Effector memory CD8-positive, alpha-beta T cell (primary cell): ENCODE measurements around the gene SMYD3.

Experiments
- ATAC-seq: fragments of 150-1000 bp; cut with Tn5 transposase; replicated peaks from 2 replicates; pipeline ENCODE4 v1.10.0; 2021; ENCODE audit warnings: mild to moderate bottlenecking, moderate library complexity
- DNase-seq, 3 experiments: peaks; one replicate each; pipeline ENCODE4 v3.0.0; 2021
- H3K27ac Mint-ChIP-seq, 2 donors: one replicate each; pipeline ENCODE4 v1.8.0; 2022; ENCODE audit warnings: mild to moderate bottlenecking in 2 of 2, mixed read lengths in 2 of 2, moderate library complexity in 2 of 2
- H3K27me3 Mint-ChIP-seq, 2 donors: one replicate each; pipeline ENCODE4 v1.8.0; 2022; ENCODE audit warnings: mixed read lengths in 2 of 2
- H3K36me3 Mint-ChIP-seq: one replicate; pipeline ENCODE4 v1.8.0; 2022; ENCODE audit warnings: mild to moderate bottlenecking, moderate library complexity, mixed read lengths; ENCODE audit not compliant: insufficient read depth
- H3K4me1 Mint-ChIP-seq, 2 donors: one replicate each; pipeline ENCODE4 v1.8.0; 2022; ENCODE audit warnings: low read depth in 2 of 2, mixed read lengths in 2 of 2
- H3K4me3 Mint-ChIP-seq, 2 donors: one replicate each; pipeline ENCODE4 v1.8.0; 2022; ENCODE audit warnings: mild to moderate bottlenecking in 2 of 2, mixed read lengths in 2 of 2, moderate library complexity in 2 of 2
- H3K9me3 Mint-ChIP-seq, 2 donors: one replicate each; pipeline ENCODE4 v1.8.0; 2022; ENCODE audit warnings: mixed read lengths in 2 of 2

SMYD3 gene

DNA sequence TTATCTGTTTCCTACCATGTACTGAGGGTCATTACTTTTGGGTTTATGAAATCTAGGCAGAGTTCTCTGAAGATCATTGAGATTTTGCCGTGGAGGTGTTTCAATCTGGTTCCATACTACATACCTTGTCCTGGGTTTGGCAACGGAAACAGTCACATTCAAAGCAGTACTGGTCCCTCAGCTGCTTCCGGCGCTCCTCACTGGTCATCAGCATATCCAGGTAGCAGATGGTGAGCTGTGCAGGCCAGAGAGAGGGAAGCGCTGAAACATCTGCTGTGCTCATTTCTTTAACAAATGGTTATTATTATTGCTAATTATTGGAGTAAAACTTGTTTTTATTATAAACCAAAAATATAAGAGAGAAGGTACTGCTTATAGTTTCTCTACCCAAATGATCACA lies 591.7 kb downstream of the SMYD3 start:
- Mint-ChIP-seq H3K4me1 (peaks cover 0 to 2% of the 10 kb centered on the region in 2 donors), H3K27me3 (no peaks in the 10 kb centered on the region), H3K4me3 (no peak overlapping the region), H3K36me3 (no peaks in the 10 kb centered on the region), H3K27ac (no peak overlapping the region), H3K9me3 (peaks cover 3 to 7% of the 10 kb centered on the region in 2 donors)
- DNase-seq (no peak), ATAC-seq (no peak)

DNA sequence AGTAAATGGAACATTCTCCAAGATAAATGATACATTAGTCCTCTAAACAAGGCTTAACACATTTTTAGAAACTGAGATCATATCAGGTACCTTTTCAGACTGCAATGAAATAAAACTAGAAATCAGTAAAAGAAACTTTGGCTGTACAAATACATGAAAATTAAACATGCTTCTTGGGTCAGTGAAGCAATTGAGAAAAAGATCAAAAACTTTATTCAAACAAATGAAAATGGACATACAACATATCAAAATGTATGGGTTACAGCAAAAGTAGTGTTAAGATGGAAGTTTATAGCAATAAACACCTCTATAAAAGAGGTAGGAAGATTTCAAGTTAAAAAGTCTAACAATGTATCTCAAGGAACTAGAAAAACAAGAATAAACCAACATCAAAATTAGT lies 598.5 kb downstream of the SMYD3 start:
- no peaks in the 10 kb centered on the region for H3K9me3 Mint-ChIP-seq
- ATAC-seq (no peak), DNase-seq (no peak)
- no peaks in the 10 kb centered on the region for H3K4me1 Mint-ChIP-seq
- H3K27me3 Mint-ChIP-seq = no peaks in the 10 kb centered on the region
- H3K36me3 Mint-ChIP-seq = no peaks in the 10 kb centered on the region
- no peak overlapping the region for H3K4me3 Mint-ChIP-seq
- H3K27ac Mint-ChIP-seq = no peak overlapping the region

DNA sequence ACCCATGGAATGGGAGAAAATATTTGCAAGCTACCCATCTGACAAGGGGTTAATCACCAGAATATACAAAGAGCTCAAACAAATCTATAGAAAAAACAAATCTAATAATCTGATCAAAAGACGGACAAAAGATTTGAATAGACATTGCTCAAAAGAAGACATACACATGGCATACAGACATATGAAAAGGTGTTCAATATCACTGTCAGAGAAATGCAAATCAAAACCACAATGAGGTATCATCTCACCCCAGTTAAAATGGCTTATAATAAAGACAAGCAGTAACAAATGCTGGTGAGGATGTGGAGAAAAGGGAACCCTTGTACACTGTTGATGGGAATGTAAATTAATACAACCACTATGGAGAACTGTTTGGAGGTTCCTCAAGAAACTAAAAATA lies 600.9 kb downstream of the SMYD3 start:
- Mint-ChIP-seq H3K4me1 (no peaks in the 10 kb centered on the region), H3K27ac (no peak overlapping the region), H3K36me3 (no peaks in the 10 kb centered on the region), H3K4me3 (no peak overlapping the region), H3K9me3 (peaks cover 0 to 6% of the 10 kb centered on the region in 2 donors), H3K27me3 (no peaks in the 10 kb centered on the region)
- ATAC-seq (no peak), DNase-seq (no peak)

DNA sequence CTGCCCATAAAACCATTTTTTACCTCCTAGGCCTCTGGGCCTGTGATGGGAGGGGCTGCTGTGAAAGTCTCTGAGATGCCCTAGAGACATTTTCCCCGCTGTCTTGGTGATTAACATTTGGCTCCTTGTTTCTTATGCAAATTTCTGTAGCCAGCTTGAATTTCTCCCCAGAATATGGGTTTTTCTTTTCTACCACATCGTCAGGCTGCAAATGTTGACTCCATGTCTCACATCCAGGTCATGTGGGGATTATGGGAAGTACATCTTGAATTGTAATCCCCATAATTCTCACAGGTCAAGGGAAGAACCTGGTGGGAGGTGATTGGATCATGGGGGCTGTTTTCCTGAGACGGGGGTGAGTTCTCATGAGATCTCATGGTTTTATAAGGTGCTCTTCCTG lies 603.2 kb downstream of the SMYD3 start:
- H3K4me1 Mint-ChIP-seq = no peaks in the 10 kb centered on the region
- no peaks in the 10 kb centered on the region for H3K36me3 Mint-ChIP-seq

DNA sequence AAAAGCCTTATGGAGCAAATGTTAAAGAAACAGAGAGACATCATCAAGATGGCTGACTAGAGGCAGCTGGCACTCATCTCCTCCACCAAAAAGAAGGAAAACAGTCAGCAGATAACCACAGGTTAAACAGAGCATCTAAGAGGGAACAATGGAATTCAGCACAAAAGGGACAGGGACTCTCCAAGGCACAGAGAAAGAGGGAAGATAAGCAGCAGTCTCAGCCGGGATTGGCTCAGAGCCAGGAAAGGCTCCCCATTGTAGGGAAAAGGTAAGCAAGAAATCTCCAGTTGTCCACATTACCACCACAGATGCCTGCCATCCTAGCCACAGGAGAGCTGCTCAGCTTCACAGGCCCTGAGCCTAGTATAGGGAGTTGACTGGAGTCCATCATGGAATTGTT lies 605.5 kb downstream of the SMYD3 start:
- Mint-ChIP-seq H3K4me1 (no peaks in the 10 kb centered on the region), H3K27me3 (no peaks in the 10 kb centered on the region)
- no peak for DNase-seq

More for the DNA sequence above, 603.2 kb downstream of the SMYD3 start:
- ATAC-seq (no peak), DNase-seq (no peak)
- Mint-ChIP-seq H3K27me3 (no peaks in the 10 kb centered on the region), H3K9me3 (peaks cover 0 to 7% of the 10 kb centered on the region in 2 donors), H3K4me3 (no peak overlapping the region), H3K27ac (no peak overlapping the region)

DNA sequence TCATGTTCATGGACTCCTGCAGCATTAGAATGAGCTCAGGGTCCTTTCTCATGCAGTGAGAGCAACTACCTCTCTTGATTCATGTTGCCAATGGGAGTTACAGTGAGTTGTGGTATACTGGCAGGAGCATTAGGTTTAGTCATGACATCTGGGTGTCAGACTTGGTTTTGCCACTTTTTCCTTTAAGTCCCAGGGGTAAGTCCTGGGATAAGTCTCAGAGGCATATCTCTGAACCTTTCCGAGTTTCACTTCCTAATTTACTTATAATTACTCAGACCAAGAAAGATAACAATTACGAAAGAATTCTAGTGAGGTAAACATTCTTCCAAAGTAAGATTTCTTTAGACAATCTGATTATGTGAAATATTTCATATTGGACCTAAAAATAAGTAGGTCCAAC lies 606.0 kb downstream of the SMYD3 start:
- H3K36me3 Mint-ChIP-seq = no peaks in the 10 kb centered on the region
- no peaks in the 10 kb centered on the region for H3K27me3 Mint-ChIP-seq
- no peak for ATAC-seq
- H3K9me3 Mint-ChIP-seq = peaks cover 0 to 7% of the 10 kb centered on the region in 2 donors
- H3K4me1 Mint-ChIP-seq = no peaks in the 10 kb centered on the region
- DNase-seq = no peak
- H3K4me3 Mint-ChIP-seq = no peak overlapping the region
- no peak overlapping the region for H3K27ac Mint-ChIP-seq

More for the DNA sequence above, 605.5 kb downstream of the SMYD3 start:
- no peak overlapping the region for H3K4me3 Mint-ChIP-seq
- no peaks in the 10 kb centered on the region for H3K36me3 Mint-ChIP-seq
- no peak for ATAC-seq
- peaks cover 0 to 7% of the 10 kb centered on the region in 2 donors for H3K9me3 Mint-ChIP-seq
- H3K27ac Mint-ChIP-seq = no peak overlapping the region

DNA sequence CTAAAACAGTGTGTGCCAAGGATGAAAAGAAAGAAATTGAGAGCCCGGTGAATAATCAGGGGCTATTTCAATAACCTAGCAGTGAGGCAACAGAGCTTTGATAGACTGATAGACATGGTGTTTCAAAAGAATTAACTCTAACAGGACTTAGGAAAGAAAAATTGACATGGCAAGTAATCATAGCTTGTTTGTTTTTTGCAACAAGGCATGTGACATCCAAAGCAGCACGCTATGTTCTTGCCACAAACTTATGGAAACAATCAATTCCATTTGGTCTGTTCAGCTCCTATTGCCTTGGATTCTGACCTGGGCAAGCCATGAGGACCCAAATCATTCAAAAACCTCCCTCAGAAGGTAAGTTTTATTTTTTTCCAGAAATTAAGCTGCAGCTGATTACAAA lies 608.5 kb downstream of the SMYD3 start:
- Mint-ChIP-seq H3K27ac (no peak overlapping the region), H3K36me3 (no peaks in the 10 kb centered on the region), H3K9me3 (peaks cover 3 to 9% of the 10 kb centered on the region in 2 donors), H3K27me3 (no peaks in the 10 kb centered on the region), H3K4me3 (no peak overlapping the region), H3K4me1 (peaks cover 4 to 5% of the 10 kb centered on the region in 2 donors)
- DNase-seq (no peak), ATAC-seq (no peak)

DNA sequence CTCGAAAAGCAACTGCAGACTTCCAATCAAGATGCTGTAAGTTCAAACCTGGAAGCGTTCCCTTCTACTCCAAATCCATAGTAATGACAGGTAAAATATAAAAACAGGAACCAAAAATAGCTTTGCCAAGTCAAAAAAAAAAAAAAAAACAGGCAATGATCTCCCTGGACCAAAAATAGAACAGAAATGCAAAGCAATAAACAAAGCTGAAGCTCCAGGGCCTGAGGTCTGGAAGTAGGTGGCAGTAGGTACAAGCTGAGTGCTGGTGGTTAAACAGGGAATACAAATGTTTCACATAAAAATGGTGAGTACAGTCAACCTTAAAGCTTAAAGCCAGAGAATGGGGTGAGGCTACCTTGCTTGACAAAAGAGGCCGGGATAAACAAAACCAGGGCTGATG lies 610.8 kb downstream of the SMYD3 start:
- ATAC-seq (no peak), DNase-seq (no peak)
- H3K27ac Mint-ChIP-seq = no peak overlapping the region
- H3K4me3 Mint-ChIP-seq = no peak overlapping the region
- no peaks in the 10 kb centered on the region for H3K36me3 Mint-ChIP-seq
- H3K9me3 Mint-ChIP-seq = peaks cover 9% of the 10 kb centered on the region in 2 donors
- H3K4me1 Mint-ChIP-seq = peaks cover 4 to 5% of the 10 kb centered on the region in 2 donors
- H3K27me3 Mint-ChIP-seq = no peaks in the 10 kb centered on the region

DNA sequence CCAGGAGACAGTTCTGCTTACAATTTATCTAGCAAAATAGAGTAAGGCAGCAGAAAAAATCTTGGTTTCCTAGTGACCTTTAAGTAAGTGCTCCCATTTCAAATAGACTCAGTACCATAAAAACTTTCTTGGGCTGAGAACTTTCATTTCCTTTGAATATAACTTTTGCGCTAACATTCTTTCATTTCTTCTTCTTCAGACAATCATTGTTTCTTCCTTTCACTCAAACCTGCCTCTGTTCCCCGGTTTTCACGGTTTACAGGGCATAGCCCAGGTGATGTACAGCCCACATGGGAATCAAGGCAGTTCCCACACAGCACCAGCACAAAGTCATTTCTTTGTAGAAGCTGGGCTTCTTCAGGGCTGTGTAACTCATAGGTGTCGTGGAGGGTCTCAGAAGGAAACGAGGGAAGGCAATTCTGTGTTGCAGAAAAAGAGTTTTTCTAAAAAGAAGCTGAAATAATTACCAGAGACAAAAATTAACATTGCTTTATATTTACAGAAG lies 611.6 kb downstream of the SMYD3 start:
- peaks cover 8 to 9% of the 10 kb centered on the region in 2 donors for H3K9me3 Mint-ChIP-seq
- peaks cover 4 to 5% of the 10 kb centered on the region in 2 donors for H3K4me1 Mint-ChIP-seq
- ATAC-seq = no peak
- no peak overlapping the region for H3K27ac Mint-ChIP-seq
- no peak for DNase-seq
- H3K36me3 Mint-ChIP-seq = no peaks in the 10 kb centered on the region
- no peak overlapping the region for H3K4me3 Mint-ChIP-seq
- H3K27me3 Mint-ChIP-seq = no peaks in the 10 kb centered on the region

DNA sequence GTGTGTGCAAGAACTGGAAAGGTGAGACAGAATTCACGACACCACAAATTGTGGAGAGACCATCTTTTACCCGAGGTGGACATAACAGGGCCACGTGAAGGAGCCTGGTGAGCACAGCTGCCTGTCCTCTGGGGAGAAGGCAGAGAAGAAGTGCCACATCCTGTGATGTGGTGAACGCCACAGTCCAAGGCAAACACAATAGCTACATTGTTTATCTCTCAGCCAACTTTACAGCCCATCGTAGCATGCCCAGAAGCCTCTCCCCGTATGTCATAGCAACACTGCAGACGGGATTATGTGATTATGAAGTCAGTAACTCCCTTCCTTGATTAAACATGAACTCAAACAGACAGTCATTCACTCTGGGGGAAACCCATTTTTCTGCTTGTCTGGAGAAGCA lies 612.2 kb downstream of the SMYD3 start:
- Mint-ChIP-seq H3K36me3 (no peaks in the 10 kb centered on the region), H3K27ac (no peak overlapping the region), H3K4me3 (no peak overlapping the region), H3K27me3 (no peaks in the 10 kb centered on the region), H3K9me3 (peaks cover 8 to 9% of the 10 kb centered on the region in 2 donors), H3K4me1 (peaks cover 4 to 5% of the 10 kb centered on the region in 2 donors)
- DNase-seq (no peak), ATAC-seq (no peak)

DNA sequence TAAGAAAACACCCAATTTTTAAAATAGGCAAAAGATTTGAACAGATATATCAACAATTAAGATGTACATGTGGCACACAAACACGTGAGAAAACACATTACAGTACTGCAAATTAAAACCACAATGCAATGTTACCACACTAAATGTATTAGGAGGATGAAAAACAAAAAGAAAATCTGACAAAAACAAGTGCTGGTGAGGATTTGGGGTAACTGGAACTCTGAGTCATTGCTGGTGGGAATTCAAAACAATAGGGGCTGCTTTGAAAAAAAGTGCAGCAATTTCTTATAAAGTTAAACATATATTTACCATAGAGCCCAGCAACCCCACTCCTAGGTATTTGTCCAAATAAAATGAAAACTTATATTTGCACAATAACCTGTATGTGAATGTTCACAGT lies 614.1 kb downstream of the SMYD3 start:
- H3K36me3 Mint-ChIP-seq = no peaks in the 10 kb centered on the region
- DNase-seq = no peak
- no peak overlapping the region for H3K27ac Mint-ChIP-seq
- H3K4me3 Mint-ChIP-seq = no peak overlapping the region
- H3K27me3 Mint-ChIP-seq = no peaks in the 10 kb centered on the region
- H3K9me3 Mint-ChIP-seq = peaks cover 8 to 9% of the 10 kb centered on the region in 2 donors
- H3K4me1 Mint-ChIP-seq = peaks cover 4 to 5% of the 10 kb centered on the region in 2 donors
- ATAC-seq = no peak

DNA sequence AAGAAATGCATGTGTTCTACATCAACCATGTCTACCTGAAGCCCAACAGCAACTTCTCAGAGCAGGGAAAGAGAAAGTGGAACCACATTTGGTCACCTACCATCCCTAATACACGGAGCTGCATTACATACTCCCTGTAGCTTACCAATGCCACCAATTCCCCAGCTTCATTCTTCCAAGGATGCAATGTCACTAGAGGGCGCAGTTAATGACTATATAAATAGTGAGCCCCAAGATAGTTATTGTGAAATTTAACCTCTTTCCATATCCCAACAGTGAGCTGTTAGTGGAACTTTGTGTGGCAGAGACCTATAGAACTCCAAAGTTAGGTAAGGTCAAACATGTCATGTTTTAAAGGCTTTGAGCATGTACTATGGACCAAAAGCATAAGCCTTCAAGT lies 618.3 kb downstream of the SMYD3 start:
- peak; percentile 4 to 32 (median 9) for DNase-seq
- no peak for ATAC-seq
- no peak overlapping the region for H3K27ac Mint-ChIP-seq
- H3K36me3 Mint-ChIP-seq = no peaks in the 10 kb centered on the region
- H3K27me3 Mint-ChIP-seq = no peaks in the 10 kb centered on the region
- peaks cover 8% of the 10 kb centered on the region in 2 donors for H3K9me3 Mint-ChIP-seq
- H3K4me1 Mint-ChIP-seq = no peaks in the 10 kb centered on the region
- no peak overlapping the region for H3K4me3 Mint-ChIP-seq

DNA sequence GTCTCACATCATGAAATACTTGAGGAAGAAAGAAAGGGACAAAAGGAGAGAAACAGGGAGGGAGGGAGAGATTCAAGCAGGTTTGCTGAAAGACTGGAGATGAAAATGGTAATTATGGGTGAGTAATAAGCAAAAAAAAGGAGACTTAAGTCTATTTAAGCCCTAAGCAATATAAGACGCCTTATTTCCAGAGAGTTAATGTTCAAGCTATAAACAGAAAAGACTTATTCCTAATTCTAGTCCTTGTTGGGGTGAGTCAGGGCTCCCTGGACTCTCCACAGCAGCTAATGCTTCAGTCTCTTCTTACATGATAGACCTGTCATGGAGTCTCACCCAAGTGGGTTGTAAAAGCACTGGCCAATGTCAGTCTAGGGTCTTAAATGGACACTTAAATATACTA lies 619.2 kb downstream of the SMYD3 start:
- ATAC-seq (no peak), DNase-seq (no peak)
- H3K36me3 Mint-ChIP-seq = no peaks in the 10 kb centered on the region
- no peaks in the 10 kb centered on the region for H3K27me3 Mint-ChIP-seq
- H3K4me1 Mint-ChIP-seq = no peaks in the 10 kb centered on the region
- no peak overlapping the region for H3K27ac Mint-ChIP-seq
- H3K4me3 Mint-ChIP-seq = no peak overlapping the region
- peaks cover 0 to under 1% of the 10 kb centered on the region in 2 donors for H3K9me3 Mint-ChIP-seq

DNA sequence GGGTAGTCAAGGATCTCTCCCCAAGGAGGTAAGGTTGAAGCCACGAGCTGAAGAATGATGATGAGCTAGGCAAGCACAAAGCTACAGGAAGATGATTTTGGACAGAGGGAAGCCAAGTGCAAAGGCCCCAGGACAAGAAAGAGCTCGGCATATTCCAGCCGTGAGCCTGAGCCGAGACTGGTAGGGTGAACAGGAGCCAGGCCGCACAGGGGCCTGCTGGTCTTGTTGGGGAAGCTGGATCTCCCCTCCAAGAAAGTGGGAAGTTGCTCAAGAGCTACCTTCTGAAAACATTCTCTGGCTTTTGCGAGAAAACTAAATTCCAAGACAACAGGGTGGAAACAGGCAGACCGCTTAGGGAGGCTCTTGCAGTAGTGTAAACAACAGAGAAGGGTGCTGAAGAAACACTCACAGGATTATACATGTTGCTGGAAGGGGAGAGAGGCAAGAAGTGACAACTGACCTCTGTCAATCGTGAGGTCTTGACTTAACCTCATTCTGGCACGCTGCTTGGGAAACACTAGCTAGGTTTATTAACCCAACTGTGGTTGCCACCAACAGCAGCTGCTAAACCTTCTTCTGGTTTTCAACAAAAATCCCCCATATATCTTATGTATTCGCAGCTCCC lies 625.2 kb downstream of the SMYD3 start:
- no peak for DNase-seq
- H3K36me3 Mint-ChIP-seq = no peaks in the 10 kb centered on the region
- ATAC-seq = no peak
- H3K27me3 Mint-ChIP-seq = no peaks in the 10 kb centered on the region
- H3K4me3 Mint-ChIP-seq = no peak overlapping the region
- no peaks in the 10 kb centered on the region for H3K9me3 Mint-ChIP-seq
- no peak overlapping the region for H3K27ac Mint-ChIP-seq
- H3K4me1 Mint-ChIP-seq = no peaks in the 10 kb centered on the region
